Activated CD8-positive, alpha-beta memory T cell treated with anti-CD3 and anti-CD28 coated beads, Interleukin-2, amount 10 ng/mL, durations not matched to agents 7 days and 5 days (primary cell): ENCODE measurements around the gene TRPV4. TPM values are rescaled to one million over a fixed set of nuclear protein-coding genes. Genes with fewer than 3 reads are reported as not detected.

ENCODE experiments used
- ATAC-seq: fragments of 150-1000 bp; cut with Tn5 transposase; one replicate; pipeline ENCODE4 v1.10.0; 2021; ENCODE audit warnings: moderate library complexity
- CTCF ChIA-PET: fragments of 350-600 bp; sonication (Branson Sonifier 250); formaldehyde crosslinking; loops from one replicate; lab custom pipeline; 2021; ENCODE audit warnings: antibody characterized with exemption; lab: Charles Lee
- DNase-seq: peaks from one replicate; pipeline ENCODE4 v3.0.0-alpha.2; 2020
- H3K27ac Mint-ChIP-seq: one replicate; pipeline ENCODE4 v1.8.0; 2021; ENCODE audit warnings: mild to moderate bottlenecking, mixed read lengths
- H3K27me3 Mint-ChIP-seq: one replicate; pipeline ENCODE4 v1.8.0; 2021; ENCODE audit warnings: mixed read lengths
- H3K36me3 Mint-ChIP-seq: one replicate; pipeline ENCODE4 v1.8.0; 2021; ENCODE audit warnings: mild to moderate bottlenecking, mixed read lengths
- H3K4me1 Mint-ChIP-seq: one replicate; pipeline ENCODE4 v1.8.0; 2021; ENCODE audit warnings: mixed read lengths
- H3K4me3 Mint-ChIP-seq: one replicate; pipeline ENCODE4 v1.8.0; 2021; ENCODE audit warnings: mild to moderate bottlenecking, moderate library complexity, mixed read lengths
- H3K9me3 Mint-ChIP-seq: one replicate; pipeline ENCODE4 v1.8.0; 2022; ENCODE audit warnings: low read depth, mixed read lengths
- microRNA-seq: library from miRNA; unstranded; fragments of <30 nt; microRNA quantifications from one replicate; pipeline ENCODE4 v1.2.0, GENCODE V29; 2022
- total RNA-seq, 2 experiments: library from RNA; stranded (reverse); gene quantifications; one replicate each; pipeline ENCODE4 v1.2.3, GENCODE V29; 2021

TRPV4 gene
- total RNA-seq, 2 experiments from 2014 or later: not detected

GRCh38 chr12:109738878-109739665 is 94.1 kb downstream of the TRPV4 start:
- no peak for ATAC-seq
- H3K4me3 Mint-ChIP-seq: no peak overlapping the region
- peaks cover 15% of the 10 kb centered on the region for H3K27me3 Mint-ChIP-seq
- H3K9me3 Mint-ChIP-seq: no peaks in the 10 kb centered on the region
- CTCF ChIA-PET: interaction anchor here (1.1 kb wide), 1 partner anchor 141 kb away, joined by 4 read pairs; no protein-coding TSS in a partner anchor
- no peaks in the 10 kb centered on the region for H3K4me1 Mint-ChIP-seq
- no peak overlapping the region for H3K27ac Mint-ChIP-seq
- no peaks in the 10 kb centered on the region for H3K36me3 Mint-ChIP-seq
- no peak for DNase-seq

DNA sequence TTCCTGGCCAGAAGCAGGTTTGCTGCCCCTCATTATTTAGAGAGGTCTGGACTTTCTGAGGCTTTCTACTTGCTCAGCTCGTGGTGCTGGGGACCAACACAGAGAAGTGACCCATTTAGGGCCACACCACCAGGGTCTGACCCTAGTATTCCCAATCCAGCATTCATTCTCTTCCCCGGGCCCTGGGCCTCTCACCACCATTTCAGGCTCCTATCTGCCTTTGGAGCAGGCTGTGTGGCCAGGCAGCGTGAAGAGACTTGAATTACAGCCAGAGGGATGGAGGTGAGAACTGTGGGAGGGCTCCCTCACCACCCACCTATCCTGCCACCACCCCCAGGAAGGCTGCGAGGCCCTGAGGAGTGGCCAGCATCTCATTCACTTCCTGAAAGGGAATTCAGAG is 95.0 kb downstream of the TRPV4 start:
- H3K27ac Mint-ChIP-seq: no peak overlapping the region
- CTCF ChIA-PET: no interaction called here
- DNase-seq: no peak

DNA sequence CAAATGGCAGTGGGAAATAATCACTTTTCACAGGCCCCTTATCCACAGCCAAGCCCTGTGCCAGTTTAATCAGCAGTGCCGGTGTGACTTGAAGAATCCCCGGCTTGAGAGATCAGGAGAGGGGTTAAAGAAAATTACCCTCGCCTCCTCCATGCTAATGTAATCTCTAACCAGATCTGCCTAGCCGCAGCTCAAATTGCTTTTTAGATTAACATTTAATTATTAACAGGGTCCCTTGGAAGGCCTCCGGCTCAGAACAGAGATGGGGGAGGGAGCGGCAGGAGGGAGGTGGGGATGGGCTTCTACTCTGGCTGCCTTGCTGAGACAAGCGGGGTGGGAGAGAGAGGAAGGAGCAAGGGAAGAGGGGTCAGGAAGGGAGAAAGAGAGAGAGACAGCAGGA is 95.6 kb downstream of the TRPV4 start:
- Mint-ChIP-seq H3K27ac (no peak overlapping the region), H3K4me3 (no peak overlapping the region), H3K36me3 (no peaks in the 10 kb centered on the region), H3K4me1 (no peaks in the 10 kb centered on the region), H3K27me3 (peaks cover 21% of the 10 kb centered on the region), H3K9me3 (no peaks in the 10 kb centered on the region)
- ATAC-seq: no peak
- DNase-seq: no peak
- CTCF ChIA-PET: no interaction called here

More for the DNA sequence above, 95.0 kb downstream of the TRPV4 start:
- Mint-ChIP-seq H3K4me1 (no peaks in the 10 kb centered on the region), H3K4me3 (no peak overlapping the region), H3K36me3 (no peaks in the 10 kb centered on the region), H3K27me3 (peaks cover 21% of the 10 kb centered on the region), H3K9me3 (no peaks in the 10 kb centered on the region)
- no peak for ATAC-seq

- H3K27ac Mint-ChIP-seq: no peak overlapping the region
- CTCF ChIA-PET: no interaction called here
- no peaks in the 10 kb centered on the region for H3K4me1 Mint-ChIP-seq
- no peak for ATAC-seq
- no peak overlapping the region for H3K4me3 Mint-ChIP-seq
- DNase-seq: no peak
- H3K9me3 Mint-ChIP-seq: no peaks in the 10 kb centered on the region
- H3K36me3 Mint-ChIP-seq: no peaks in the 10 kb centered on the region
- peaks cover 21% of the 10 kb centered on the region for H3K27me3 Mint-ChIP-seq
Measured at GRCh38 chr12:109737126-109737525, 96.1 kb downstream of the TRPV4 start.

- ATAC-seq (peak; percentile 52), DNase-seq (peak; percentile 54)
- H3K27me3 Mint-ChIP-seq: peaks cover 21% of the 10 kb centered on the region
- no peak overlapping the region for H3K4me3 Mint-ChIP-seq
- H3K9me3 Mint-ChIP-seq: no peaks in the 10 kb centered on the region
- H3K36me3 Mint-ChIP-seq: no peaks in the 10 kb centered on the region
- no peaks in the 10 kb centered on the region for H3K4me1 Mint-ChIP-seq
- CTCF ChIA-PET: interaction anchor here (0.9 kb wide), 1 partner anchor 39 kb away, joined by 3 read pairs; no protein-coding TSS in a partner anchor
- H3K27ac Mint-ChIP-seq: no peak overlapping the region
Measured at GRCh38 chr12:109736552-109737108, 96.6 kb downstream of the TRPV4 start.

GRCh38 chr12:109735825-109736551 is 97.2 kb downstream of the TRPV4 start:
- H3K4me3 Mint-ChIP-seq: no peak overlapping the region
- ATAC-seq: no peak
- CTCF ChIA-PET: interaction anchor here (0.9 kb wide), 1 partner anchor 39 kb away, joined by 3 read pairs; no protein-coding TSS in a partner anchor

DNA sequence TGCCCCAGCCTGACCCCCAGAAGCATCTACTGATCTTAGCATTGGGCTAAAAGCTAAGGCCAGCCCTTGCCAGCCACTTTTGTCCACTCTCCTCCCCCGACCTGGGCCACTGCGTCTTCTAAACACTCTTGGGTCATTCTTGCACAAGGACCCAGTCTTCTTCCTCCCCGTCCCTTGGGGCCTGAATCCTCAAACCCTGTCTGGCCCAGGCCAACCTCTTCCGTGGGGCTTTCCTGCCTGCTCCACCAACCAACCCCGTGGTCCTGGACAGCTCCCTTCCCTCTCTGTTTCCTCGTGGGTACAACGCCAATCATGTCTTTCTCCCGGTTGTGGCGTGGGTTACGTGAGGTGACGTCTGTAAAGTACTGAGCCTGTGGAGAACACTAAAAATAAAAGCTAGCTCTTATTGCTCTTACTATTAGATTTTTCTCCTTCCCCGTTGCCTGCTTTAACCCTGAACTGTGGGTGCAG is 98.1 kb downstream of the TRPV4 start:
- CTCF ChIA-PET: no interaction called here
- no peaks in the 10 kb centered on the region for H3K4me1 Mint-ChIP-seq
- H3K27me3 Mint-ChIP-seq: peaks cover 21% of the 10 kb centered on the region
- ATAC-seq (no peak), DNase-seq (no peak)
- H3K9me3 Mint-ChIP-seq: no peaks in the 10 kb centered on the region
- no peak overlapping the region for H3K27ac Mint-ChIP-seq
- H3K36me3 Mint-ChIP-seq: no peaks in the 10 kb centered on the region
- no peak overlapping the region for H3K4me3 Mint-ChIP-seq

More at GRCh38 chr12:109735825-109736551, 97.2 kb downstream of the TRPV4 start:
- no peaks in the 10 kb centered on the region for H3K36me3 Mint-ChIP-seq
- peaks cover 21% of the 10 kb centered on the region for H3K27me3 Mint-ChIP-seq
- H3K4me1 Mint-ChIP-seq: no peaks in the 10 kb centered on the region
- no peaks in the 10 kb centered on the region for H3K9me3 Mint-ChIP-seq
- H3K27ac Mint-ChIP-seq: no peak overlapping the region
- no peak for DNase-seq

DNA sequence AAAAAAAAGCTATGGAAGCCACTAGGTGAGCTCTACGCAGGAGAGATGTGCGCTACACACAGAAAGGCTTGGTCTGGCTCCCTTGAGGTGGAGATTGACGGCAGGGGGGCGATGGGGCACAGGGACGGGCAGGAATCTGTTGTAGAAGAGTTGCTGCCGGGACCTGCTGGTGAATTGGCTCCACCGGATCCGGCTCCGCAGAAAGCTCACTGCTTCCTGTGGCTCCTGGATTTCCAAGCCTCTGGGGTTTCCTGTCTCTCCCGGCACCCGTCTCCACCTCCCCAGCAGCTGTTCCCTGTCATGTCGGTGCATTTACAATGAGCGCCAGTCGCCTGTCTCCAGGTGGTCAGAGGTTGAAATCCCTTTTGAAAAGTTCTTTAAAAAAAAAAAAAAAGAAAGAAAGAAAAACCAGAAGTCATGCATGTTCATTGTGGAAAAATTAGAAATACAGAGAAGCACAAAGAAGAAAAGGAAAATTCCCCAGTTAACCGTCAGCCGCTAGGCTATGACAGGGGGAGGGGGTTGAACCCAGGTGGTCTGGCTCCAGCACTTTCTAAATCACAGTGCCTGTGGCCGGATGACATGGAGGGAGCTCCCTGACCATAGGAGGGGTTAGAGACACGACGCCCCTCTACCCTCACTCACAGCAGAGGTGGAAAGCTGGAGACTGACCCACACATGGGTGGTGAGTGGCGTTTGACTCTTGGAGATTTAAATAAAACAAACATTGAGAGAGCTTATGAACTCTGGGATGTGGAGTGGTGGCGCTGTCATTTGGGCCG is 98.8 kb downstream of the TRPV4 start:
- DNase-seq (no peak), ATAC-seq (no peak)
- H3K36me3 Mint-ChIP-seq: no peaks in the 10 kb centered on the region
- CTCF ChIA-PET: no interaction called here
- H3K9me3 Mint-ChIP-seq: no peaks in the 10 kb centered on the region
- H3K27ac Mint-ChIP-seq: no peak overlapping the region
- peaks cover 21% of the 10 kb centered on the region for H3K27me3 Mint-ChIP-seq
- H3K4me3 Mint-ChIP-seq: no peak overlapping the region
- H3K4me1 Mint-ChIP-seq: no peaks in the 10 kb centered on the region

Small RNA genes lying within 50 kb of the gene (microRNA-seq; reads per million reads assigned to microRNA genes)
- gene MIR4497: not detected

Other genes with a start within 250 kb of the TRPV4 start
- 1 to 10 TPM in 1 of 2 experiments, under 1 TPM in 1; 0.70 to 1.6 TPM for gene FAM222A, start 119.6 kb downstream of the TRPV4 start, total RNA-seq
- gene GLTP, start 47.1 kb upstream of the TRPV4 start, total RNA-seq: 10 to 100 TPM; 16.3 to 19.2 TPM
- 10 to 100 TPM; 38.4 to 40.1 TPM for gene TCHP, start 66.9 kb upstream of the TRPV4 start, total RNA-seq
- 10 to 100 TPM; 90.6 to 92.3 TPM for gene GIT2, start 163.0 kb upstream of the TRPV4 start, total RNA-seq
- 10 to 100 TPM; 68.6 to 78.2 TPM for gene ANKRD13A, start 166.0 kb upstream of the TRPV4 start, total RNA-seq
- gene C12orf76, start 215.1 kb upstream of the TRPV4 start, total RNA-seq: 10 to 100 TPM; 14.8 to 17.3 TPM